LNCaP clone FGC (cell line): ENCODE measurements around the gene TNIK.

Experiments used
- DNase-seq: peaks from one replicate; pipeline ENCODE4 v3.0.0-alpha.2; 2011; ENCODE audit warnings: low read depth
- H3K4me3 ChIP-seq: 2 replicates; pipeline ENCODE4 v1.5.1; 2011; ENCODE audit warnings: mild to moderate bottlenecking, low read depth, low read length, control low read depth
- TF ChIP-seq, protein P1 (sequence below): IDR thresholded peaks from 2 replicates; pipeline ENCODE4 v1.5.1; 2012; ENCODE audit warnings: mild to moderate bottlenecking; ENCODE audit not compliant: control insufficient read depth, insufficient read depth; ENCODE audit errors: extremely low read depth

Gene TNIK

DNA sequence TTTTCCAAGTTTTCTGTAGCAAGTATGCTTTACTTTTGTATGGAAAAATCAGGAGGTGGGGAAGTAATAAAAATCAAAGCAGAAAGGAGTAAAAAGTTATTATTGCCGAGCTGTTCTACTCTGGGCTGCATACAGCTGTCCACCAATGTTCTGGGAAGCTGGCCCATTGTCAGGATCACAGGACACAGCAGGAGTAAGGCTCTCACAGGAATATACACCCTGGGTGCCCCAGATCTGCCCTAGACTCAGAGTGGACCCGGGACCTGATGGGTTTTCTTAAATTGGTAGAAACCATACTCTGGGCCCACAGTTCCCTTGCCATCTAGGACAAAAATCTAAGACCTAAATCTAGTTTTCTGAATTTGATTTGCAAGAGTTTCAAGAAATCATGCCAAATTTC, 60.4 kb downstream of the TNIK start:
- DNase-seq: no peak
- TF ChIP-seq, protein P1, sequence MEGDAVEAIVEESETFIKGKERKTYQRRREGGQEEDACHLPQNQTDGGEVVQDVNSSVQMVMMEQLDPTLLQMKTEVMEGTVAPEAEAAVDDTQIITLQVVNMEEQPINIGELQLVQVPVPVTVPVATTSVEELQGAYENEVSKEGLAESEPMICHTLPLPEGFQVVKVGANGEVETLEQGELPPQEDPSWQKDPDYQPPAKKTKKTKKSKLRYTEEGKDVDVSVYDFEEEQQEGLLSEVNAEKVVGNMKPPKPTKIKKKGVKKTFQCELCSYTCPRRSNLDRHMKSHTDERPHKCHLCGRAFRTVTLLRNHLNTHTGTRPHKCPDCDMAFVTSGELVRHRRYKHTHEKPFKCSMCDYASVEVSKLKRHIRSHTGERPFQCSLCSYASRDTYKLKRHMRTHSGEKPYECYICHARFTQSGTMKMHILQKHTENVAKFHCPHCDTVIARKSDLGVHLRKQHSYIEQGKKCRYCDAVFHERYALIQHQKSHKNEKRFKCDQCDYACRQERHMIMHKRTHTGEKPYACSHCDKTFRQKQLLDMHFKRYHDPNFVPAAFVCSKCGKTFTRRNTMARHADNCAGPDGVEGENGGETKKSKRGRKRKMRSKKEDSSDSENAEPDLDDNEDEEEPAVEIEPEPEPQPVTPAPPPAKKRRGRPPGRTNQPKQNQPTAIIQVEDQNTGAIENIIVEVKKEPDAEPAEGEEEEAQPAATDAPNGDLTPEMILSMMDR: no peak

DNA sequence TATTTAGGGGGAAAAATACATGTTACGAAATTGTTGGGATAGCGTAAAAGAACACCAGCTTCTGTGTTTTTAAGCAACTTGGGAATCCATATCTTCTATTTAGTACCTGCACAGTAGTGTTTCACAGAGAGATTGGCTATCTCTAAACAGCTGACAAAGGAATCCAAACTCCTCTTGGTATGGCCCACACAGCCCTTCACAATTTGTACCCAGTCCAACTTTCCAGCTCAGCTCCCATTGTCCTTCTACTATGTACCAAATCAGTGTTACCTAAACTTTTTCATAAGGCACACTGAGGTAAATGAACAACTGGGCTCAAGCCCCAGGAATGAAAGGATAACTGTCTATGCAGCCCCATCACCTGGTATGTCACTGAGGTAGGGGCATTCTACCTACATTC, 61.9 kb downstream of the TNIK start:
- H3K4me3 ChIP-seq: no peak overlapping the region

More for the DNA sequence above, 60.4 kb downstream of the TNIK start:
- H3K4me3 ChIP-seq: no peak overlapping the region

DNA sequence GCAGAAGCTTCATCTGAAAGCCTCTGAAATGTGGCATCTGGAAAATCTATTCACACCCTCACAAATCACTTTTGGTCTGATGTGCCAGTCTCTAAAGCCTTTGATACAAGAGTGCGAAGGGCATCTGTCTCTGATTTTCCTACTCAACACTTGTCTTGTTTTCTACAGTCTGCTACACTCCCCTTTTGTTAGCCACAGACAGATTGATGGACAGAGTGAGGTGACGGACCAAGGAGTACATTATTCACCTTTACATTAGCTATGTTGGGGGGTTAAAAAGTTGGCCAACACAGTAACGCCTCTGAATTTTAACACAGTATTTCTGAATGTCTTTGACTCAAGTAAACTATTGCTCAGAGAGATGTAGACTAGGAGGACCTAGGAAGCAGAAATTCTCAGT, 63.1 kb downstream of the TNIK start:
- no peak overlapping the region for H3K4me3 ChIP-seq
- DNase-seq: no peak
- TF ChIP-seq, protein P1: no peak

More for the DNA sequence above, 61.9 kb downstream of the TNIK start:
- TF ChIP-seq, protein P1: no peak
- no peak for DNase-seq

DNA sequence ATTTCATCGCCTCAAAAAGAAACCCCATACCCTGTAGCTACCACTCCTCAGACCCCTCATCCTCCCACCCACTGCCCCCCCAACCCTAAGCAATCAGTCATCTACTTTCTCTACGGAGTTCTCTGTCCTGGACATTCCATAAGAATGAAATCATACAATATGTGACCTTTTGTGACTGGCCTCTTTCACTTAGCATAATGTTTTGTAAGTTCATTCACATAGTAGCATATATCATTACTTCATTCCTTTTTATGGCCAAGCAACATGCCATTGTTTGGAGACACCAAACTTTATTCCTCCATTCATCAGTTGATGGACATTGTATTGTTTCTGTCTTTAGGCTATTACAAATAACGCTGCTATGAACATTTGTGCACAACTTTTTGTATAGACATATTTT, 64.2 kb downstream of the TNIK start:
- DNase-seq: no peak
- TF ChIP-seq, protein P1: no peak

DNA sequence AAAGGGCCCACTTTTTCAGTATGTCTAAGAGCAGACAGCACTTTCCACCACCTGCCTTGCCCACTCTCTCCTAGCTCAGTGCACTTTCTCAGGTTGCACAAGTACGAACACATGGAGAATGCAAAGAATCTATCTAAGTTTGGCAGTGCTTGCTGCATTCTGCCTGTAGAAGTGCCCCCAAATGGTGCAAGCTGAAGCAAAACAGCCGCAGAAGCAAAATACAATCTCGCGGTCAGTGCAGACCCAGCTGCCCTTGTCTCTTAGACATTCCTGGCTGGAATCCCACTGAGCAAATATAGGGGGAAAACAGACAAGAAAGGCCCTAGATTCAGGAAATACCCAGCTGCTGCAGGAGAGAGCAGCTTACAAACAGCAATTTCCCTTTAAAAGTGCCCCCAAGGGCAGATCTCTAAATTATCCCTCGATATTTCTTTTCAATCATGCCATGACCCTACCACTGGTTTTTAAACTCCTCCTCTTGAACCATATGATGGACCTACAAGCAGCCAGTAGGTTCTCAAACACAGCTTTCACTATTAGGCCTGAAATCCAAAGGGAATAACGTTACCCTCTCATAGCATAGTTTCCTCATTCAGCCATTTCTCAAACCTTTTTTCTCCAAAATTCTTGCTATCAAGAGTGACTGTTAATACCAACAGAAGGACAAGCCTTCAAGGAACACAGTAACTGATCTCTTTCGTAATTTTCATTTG, 67.0 kb downstream of the TNIK start:
- H3K4me3 ChIP-seq: no peak overlapping the region
- no peak for DNase-seq
- TF ChIP-seq, protein P1: no peak

More for the DNA sequence above, 64.2 kb downstream of the TNIK start:
- H3K4me3 ChIP-seq: no peak overlapping the region

DNA sequence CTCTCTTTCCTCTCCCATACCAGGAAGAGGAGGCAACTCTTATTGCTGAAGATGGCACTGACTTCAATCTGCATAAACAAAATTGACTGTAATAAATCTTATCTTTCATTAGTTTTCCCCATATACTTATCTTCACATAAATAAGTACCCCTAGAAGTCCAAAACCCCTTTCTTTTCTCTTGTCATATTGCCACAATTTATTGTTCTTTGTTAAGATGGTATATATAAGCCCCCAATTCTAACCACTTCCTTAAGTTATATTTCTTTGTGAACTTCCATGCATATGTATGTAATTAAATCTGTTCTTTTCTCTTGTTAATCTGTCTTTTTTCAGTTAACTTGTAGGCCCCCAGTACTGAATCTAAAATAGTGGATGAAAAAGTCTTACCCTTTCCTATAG, 68.8 kb downstream of the TNIK start:
- TF ChIP-seq, protein P1: no peak
- no peak overlapping the region for H3K4me3 ChIP-seq
- DNase-seq: no peak
